Gastrocnemius medialis (tissue), 4 donors: ENCODE measurements around the gene SH2D1B. TPM values are rescaled to one million over a fixed set of nuclear protein-coding genes. Genes with fewer than 3 reads are reported as not detected.
"Not testable (repeated sequence)": the region's sequence is repeated elsewhere in the genome, so short reads cannot be mapped to it uniquely, and the experiment has no call there.

Experiments
- ATAC-seq, 2 donors: fragments of 150-250 bp; one replicate each; pipeline ENCODE4 v1.9.1; 2016
- DNase-seq, 2 donors: peaks; one replicate each; pipeline ENCODE4 v3.0.0-alpha.2; 2019
- H3K27ac ChIP-seq, 4 donors: fragments of 200-600 bp; sonication (generic); 1 replicate in 1 of 4; 2 replicates in 3 of 4; pipeline ENCODE4 v1.5.1; 2016 to 2018; ENCODE audit warnings: mild to moderate bottlenecking in 2 of 4, moderate library complexity in 1 of 4
- H3K27me3 ChIP-seq, 3 donors: fragments of 200-600 bp; sonication (generic) in 2 of 3; 1 replicate in 1 of 3; 2 replicates in 2 of 3; pipeline versions ENCODE4 v1.5.1 to v1.6.0; 2016 to 2019; ENCODE audit warnings: mild to moderate bottlenecking in 1 of 3, moderate library complexity in 1 of 3
- H3K36me3 ChIP-seq, 2 donors: fragments of 200-600 bp; sonication (generic) in 1 of 2; one replicate each; pipeline ENCODE4 v1.5.1; 2017 to 2018
- H3K4me1 ChIP-seq, 2 donors: fragments of 200-600 bp; sonication (generic) in 1 of 2; one replicate each; pipeline ENCODE4 v1.5.1; 2016 to 2017; ENCODE audit warnings: mild to moderate bottlenecking in 2 of 2
- H3K4me3 ChIP-seq, 4 donors: fragments of 200-600 bp; sonication (generic) in 3 of 4; 1 replicate in 1 of 4; 2 replicates in 3 of 4; pipeline ENCODE4 v1.5.1; 2016 to 2019; ENCODE audit warnings: mild to moderate bottlenecking in 2 of 4
- H3K9me3 ChIP-seq, 3 donors: fragments of 200-600 bp; sonication (generic) in 2 of 3; 1 replicate in 1 of 3; 2 replicates in 2 of 3; pipeline ENCODE4 v1.5.1; 2016 to 2019
- CTCF ChIP-seq, 5 experiments: fragments of 450-650 bp in 3 of 5; fragments of 200-600 bp in 2 of 5; sonication (generic) in 2 of 5; IDR thresholded peaks in 4 of 5; conservative IDR thresholded peaks in 1 of 5; 1 replicate in 4 of 5; 2 replicates in 1 of 5; pipeline ENCODE4 v1.5.1; 2016 to 2019; ENCODE audit warnings: antibody characterized with exemption in 5 of 5, mild to moderate bottlenecking in 3 of 5, moderate library complexity in 3 of 5
- POLR2A ChIP-seq, 2 donors: fragments of 450-650 bp; IDR thresholded peaks; one replicate each; pipeline ENCODE4 v1.6.1; 2017; ENCODE audit warnings: antibody characterized with exemption in 2 of 2, mild to moderate bottlenecking in 2 of 2, moderate library complexity in 2 of 2
- in situ Hi-C, 4 donors: fragments of 200-750 bp; cut with MboI; loops; one replicate each; pipeline versions ENCODE4 v1.15.0 to v1.8.0; 2017; ENCODE audit warnings: low sequenced_read_pairs in 4 of 4
- intact Hi-C: fragments of 100-400 bp; cut with DNase I; formaldehyde crosslinking; loops from one replicate; pipeline ENCODE4 v1.15.1; 2023; ENCODE audit warnings: low total_unique reads
- total RNA-seq, 4 donors: library from RNA; depleted of rRNA; stranded (reverse); fragments of >200 nt; gene quantifications; one replicate each; pipeline versions ENCODE4 v1.1.0 to v1.2.3, GENCODE V29; 2016

The SH2D1B gene
- total RNA-seq, 4 donors from 2014 or later: 2.1 to 34.2 (median 4.1) TPM

- DNase-seq (no peak), ATAC-seq (no peak)
- H3K27ac ChIP-seq: no peak overlapping the region
- intact Hi-C loops: no loop called here
- in situ Hi-C loops: no loop called here
- H3K9me3 ChIP-seq: no peaks in the 10 kb centered on the region
- TF ChIP-seq CTCF (IDR thresholded peaks at IDR 0.05 in 4 of 5, conservative IDR thresholded peaks at IDR 0.05 in 1 of 5) (no peak), POLR2A (IDR thresholded peaks at IDR 0.05) (no peak)
- H3K27me3 ChIP-seq: no peaks in the 10 kb centered on the region
- no peaks in the 10 kb centered on the region for H3K4me1 ChIP-seq
- no peaks in the 10 kb centered on the region for H3K36me3 ChIP-seq
- no peak overlapping the region for H3K4me3 ChIP-seq
Observed at GRCh38 chr1:162444903-162445302, 33.0 kb upstream of the SH2D1B start.

GRCh38 chr1:162432977-162433713, 21.2 kb upstream of the SH2D1B start:
- H3K36me3 ChIP-seq, ATAC-seq, H3K4me3 ChIP-seq, DNase-seq, H3K27ac ChIP-seq, H3K27me3 ChIP-seq, H3K4me1 ChIP-seq, H3K9me3 ChIP-seq, intact Hi-C loops, in situ Hi-C loops: not testable (repeated sequence)

GRCh38 chr1:162430583-162430982, 18.6 kb upstream of the SH2D1B start:
- Histone ChIP-seq H3K27ac (no peak overlapping the region), H3K9me3 (no peaks in the 10 kb centered on the region), H3K4me1 (no peaks in the 10 kb centered on the region), H3K4me3 (no peak overlapping the region), H3K27me3 (no peaks in the 10 kb centered on the region), H3K36me3 (no peaks in the 10 kb centered on the region)
- intact Hi-C loops (no loop called here), in situ Hi-C loops (no loop called here)
- DNase-seq: no peak
- ATAC-seq: no peak
- TF ChIP-seq CTCF (IDR thresholded peaks at IDR 0.05 in 4 of 5, conservative IDR thresholded peaks at IDR 0.05 in 1 of 5) (no peak), POLR2A (IDR thresholded peaks at IDR 0.05) (no peak)

GRCh38 chr1:162422662-162423375, 10.9 kb upstream of the SH2D1B start:
- Histone ChIP-seq H3K27ac (no peak overlapping the region), H3K36me3 (no peaks in the 10 kb centered on the region), H3K4me1 (no peaks in the 10 kb centered on the region), H3K9me3 (no peaks in the 10 kb centered on the region), H3K27me3 (no peaks in the 10 kb centered on the region), H3K4me3 (no peak overlapping the region)
- intact Hi-C loops (no loop called here), in situ Hi-C loops (no loop called here)
- TF ChIP-seq POLR2A (IDR thresholded peaks at IDR 0.05) (no peak), CTCF (IDR thresholded peaks at IDR 0.05 in 4 of 5, conservative IDR thresholded peaks at IDR 0.05 in 1 of 5) (no peak)
- ATAC-seq: no peak
- DNase-seq: no peak

GRCh38 chr1:162421258-162422164, 9.6 kb upstream of the SH2D1B start:
- H3K9me3 ChIP-seq: no peaks in the 10 kb centered on the region
- intact Hi-C loops: no loop called here
- in situ Hi-C loops: no loop called here

More at GRCh38 chr1:162421258-162422164, 9.6 kb upstream of the SH2D1B start:
- TF ChIP-seq CTCF (IDR thresholded peaks at IDR 0.05 in 4 of 5, conservative IDR thresholded peaks at IDR 0.05 in 1 of 5) (no peak), POLR2A (IDR thresholded peaks at IDR 0.05) (no peak)
- DNase-seq: no peak
- no peaks in the 10 kb centered on the region for H3K27me3 ChIP-seq
- no peaks in the 10 kb centered on the region for H3K36me3 ChIP-seq
- H3K4me1 ChIP-seq: no peaks in the 10 kb centered on the region
- H3K27ac ChIP-seq: no peak overlapping the region
- H3K4me3 ChIP-seq: no peak overlapping the region
- no peak for ATAC-seq
